OCI-LY1 (cell line): Measurements from ENCODE around the gene FAF1.

Experiments used
- CTCF ChIP-seq: fragments of 200-600 bp; sonication (generic), shearing (Covaris generic); IDR thresholded peaks from 2 replicates; pipeline ENCODE4 v1.5.1; 2017; ENCODE audit warnings: mild to moderate bottlenecking, antibody characterized with exemption, low read length, moderate library complexity, mixed read lengths
- EZH2 ChIP-seq: fragments of 200-600 bp; sonication (generic), shearing (Covaris generic); IDR thresholded peaks from 2 replicates; pipeline ENCODE4 v1.8.0; 2017; ENCODE audit warnings: borderline replicate concordance, mixed run types, mild to moderate bottlenecking, antibody characterized with exemption, low read length, moderate library complexity, mixed read lengths

- TF ChIP-seq CTCF (no peak), EZH2 (no peak)
Measured at GRCh38 chr1:50974618-50974935, 14.5 kb upstream of the FAF1 start.
